IMR-90 (cell line): Measurements from ENCODE around the gene SYT2. TPM values are rescaled to one million over a fixed set of nuclear protein-coding genes. Genes with fewer than 3 reads are reported as not detected.
A peak's percentile ranks its signal among the peaks of the same experiment; 100 is the strongest.

Experiments
- ATAC-seq: fragments of 200-7000 bp; cut with Tn5 transposase; 2 replicates; pipeline ENCODE4 v1.9.1; 2020; ENCODE audit warnings: low read depth, mild to moderate bottlenecking, moderate library complexity
- BruUV-seq: library from RNA; stranded (reverse); fragments of 400-500 nt; replicated peaks from 2 replicates; lab custom pipeline; 2021; lab: Mats Ljungman, UMichigan
- CTCF ChIA-PET: fragments of 300-600 bp; formaldehyde crosslinking; extraction: SDS; loops from one replicate; lab custom pipeline; 2021; ENCODE audit warnings: antibody characterized with exemption; lab: Yijun Ruan, JAX
- POLR2A ChIA-PET: fragments of 300-600 bp; sonication (Branson Sonifier 250); formaldehyde crosslinking; loops from one replicate; lab custom pipeline; 2022; ENCODE audit warnings: antibody characterized with exemption; ENCODE audit not compliant: unreplicated experiment; lab: Charles Lee
- DNase-seq: peaks from one replicate; pipeline ENCODE4 v3.0.0; 2013
- H2AFZ ChIP-seq: replicated peaks from 2 replicates; pipeline ENCODE3; 2013; ENCODE audit warnings: low read length, mild to moderate bottlenecking; ENCODE audit not compliant: poor library complexity
- H2AK5ac ChIP-seq: 2 replicates; pipeline ENCODE4 v1.6.1; 2013; ENCODE audit warnings: low read depth, low read length, inconsistent platforms
- H2AK9ac ChIP-seq: replicated peaks from 2 replicates; pipeline ENCODE3; 2013; ENCODE audit warnings: mild to moderate bottlenecking, low read depth, low read length, moderate library complexity; ENCODE audit not compliant: poor library complexity
- H2BK120ac ChIP-seq: 2 replicates; pipeline ENCODE4 v1.6.1; 2013; ENCODE audit warnings: low read depth, low read length, inconsistent platforms
- H2BK15ac ChIP-seq: 3 replicates; pipeline ENCODE4 v1.6.1; 2013; ENCODE audit warnings: low read depth, low read length, inconsistent platforms
- H2BK20ac ChIP-seq: 2 replicates; pipeline ENCODE4 v1.6.1; 2013; ENCODE audit warnings: low read depth, mild to moderate bottlenecking, inconsistent platforms, low read length, moderate library complexity
- H2BK5ac ChIP-seq: 2 replicates; pipeline ENCODE4 v1.6.1; 2013; ENCODE audit warnings: mild to moderate bottlenecking, low read depth, low read length, inconsistent platforms; ENCODE audit not compliant: poor library complexity, severe bottlenecking
- H3K14ac ChIP-seq: replicated peaks from 2 replicates; pipeline ENCODE4 v1.6.1; 2013; ENCODE audit warnings: low read depth, low read length, inconsistent platforms
- H3K18ac ChIP-seq: 2 replicates; pipeline ENCODE4 v1.6.1; 2013; ENCODE audit warnings: low read depth, low read length, control low read depth
- H3K23ac ChIP-seq: 2 replicates; pipeline ENCODE4 v1.6.1; 2013; ENCODE audit warnings: low read depth, low read length, inconsistent platforms
- H3K27ac ChIP-seq: 2 replicates; pipeline ENCODE4 v1.5.1; 2013; ENCODE audit warnings: mild to moderate bottlenecking, control low read depth, low read length; ENCODE audit not compliant: insufficient read depth
- H3K27me3 ChIP-seq: 2 replicates; pipeline ENCODE4 v1.6.1; 2013; ENCODE audit warnings: low read length; ENCODE audit not compliant: control insufficient read depth, insufficient read depth
- H3K36me3 ChIP-seq: 2 replicates; pipeline ENCODE4 v1.6.1; 2013; ENCODE audit warnings: low read length, mixed read lengths; ENCODE audit not compliant: control insufficient read depth, insufficient read depth
- H3K4ac ChIP-seq: 2 replicates; pipeline ENCODE4 v1.6.1; 2013; ENCODE audit warnings: low read depth, low read length, inconsistent platforms
- H3K4me1 ChIP-seq: 2 replicates; pipeline ENCODE4 v1.6.1; 2013; ENCODE audit warnings: low read length, mixed read lengths; ENCODE audit not compliant: control insufficient read depth, insufficient read depth
- H3K4me2 ChIP-seq: 2 replicates; pipeline ENCODE4 v1.6.1; 2013; ENCODE audit warnings: low read depth, mild to moderate bottlenecking, control low read depth, low read length, moderate library complexity
- H3K4me3 ChIP-seq: 2 replicates; pipeline ENCODE4 v1.5.1; 2013; ENCODE audit warnings: low read depth, mild to moderate bottlenecking, control low read depth, low read length, moderate library complexity; ENCODE audit not compliant: insufficient read depth
- H3K56ac ChIP-seq: 2 replicates; pipeline ENCODE4 v1.6.1; 2013; ENCODE audit warnings: low read length, inconsistent platforms; ENCODE audit not compliant: insufficient read depth; ENCODE audit errors: extremely low read depth
- H3K79me1 ChIP-seq, 2 experiments: 2 replicates each; pipeline ENCODE4 v1.6.1; 2013; ENCODE audit warnings: low read length in 2 of 2, inconsistent platforms in 1 of 2, low read depth in 1 of 2
- H3K9ac ChIP-seq: 2 replicates; pipeline ENCODE4 v1.6.1; 2013; ENCODE audit warnings: low read depth, low read length, control low read depth
- H3K9me1 ChIP-seq: 2 replicates; pipeline ENCODE4 v1.6.1; 2013; ENCODE audit warnings: low read length, inconsistent platforms; ENCODE audit not compliant: insufficient read depth
- H3K9me3 ChIP-seq: 2 replicates; pipeline ENCODE4 v1.6.1; 2013; ENCODE audit warnings: low read length; ENCODE audit not compliant: control insufficient read depth, insufficient read depth
- H4K20me1 ChIP-seq: 2 replicates; pipeline ENCODE4 v1.6.1; 2013; ENCODE audit warnings: low read length, inconsistent platforms; ENCODE audit not compliant: insufficient read depth
- H4K5ac ChIP-seq: 2 replicates; pipeline ENCODE4 v1.6.1; 2013; ENCODE audit warnings: mild to moderate bottlenecking, low read depth, low read length, control low read depth
- H4K8ac ChIP-seq, 2 experiments: 2 replicates each; pipeline ENCODE4 v1.6.1; 2013; ENCODE audit warnings: low read depth in 2 of 2, low read length in 2 of 2, control low read depth in 1 of 2, inconsistent platforms in 1 of 2
- H4K91ac ChIP-seq: 2 replicates; pipeline ENCODE4 v1.6.1; 2013; ENCODE audit warnings: low read depth, low read length, inconsistent platforms; ENCODE audit not compliant: insufficient read depth
- CEBPB ChIP-seq: IDR thresholded peaks from 2 replicates; pipeline ENCODE4 v1.6.1; 2012; ENCODE audit warnings: low read depth, low read length, improper control_type of control experiment
- FOS ChIP-seq: fragments of 150-350 bp; IDR thresholded peaks from 2 replicates; pipeline ENCODE4 v1.6.1; 2016; ENCODE audit warnings: low read depth, low read length
- MAZ ChIP-seq: IDR thresholded peaks from 2 replicates; pipeline ENCODE4 v1.6.1; 2012; ENCODE audit warnings: low read depth, mild to moderate bottlenecking, low read length, improper control_type of control experiment, moderate library complexity, borderline replicate concordance
- NFE2L2 ChIP-seq: fragments of 150-350 bp; IDR thresholded peaks from 2 replicates; pipeline ENCODE4 v1.6.1; 2016; ENCODE audit warnings: low read depth, mild to moderate bottlenecking, low read length
- RFX5 ChIP-seq: IDR thresholded peaks from 2 replicates; pipeline ENCODE4 v1.8.0; 2012; ENCODE audit warnings: low read depth, mild to moderate bottlenecking, low read length, moderate library complexity
- USF2 ChIP-seq: fragments of 150-350 bp; IDR thresholded peaks from 2 replicates; pipeline ENCODE4 v1.6.1; 2017; ENCODE audit warnings: mild to moderate bottlenecking, antibody characterized with exemption, low read length, low read depth
- WGBS, 2 experiments: methylation state at CpG; one replicate each; pipeline versions ENCODE4 v1.1.5 to v1.1.7; 2013; ENCODE audit warnings: missing lambda C conversion rate in 2 of 2; ENCODE audit not compliant: insufficient read length in 1 of 2; ENCODE audit errors: extremely low coverage in 2 of 2; 5-methylcytosine and 5-hydroxymethylcytosine counted together
- dilution Hi-C: fragments of 300-500 bp; cut with HindIII; formaldehyde crosslinking; loops from one replicate; pipeline ENCODE4 v1.14.3; 2018; ENCODE audit warnings: low sequenced_read_pairs; ENCODE audit not compliant: unreplicated experiment
- in situ Hi-C: fragments of 300-500 bp; cut with MboI; formaldehyde crosslinking; loops from 3 replicates; pipeline ENCODE4 v1.14.3; 2019; ENCODE audit warnings: low sequenced_read_pairs, inconsistent platforms, mixed read lengths
- intact Hi-C: fragments of 100-400 bp; cut with micrococcal nuclease; formaldehyde crosslinking; loops from 2 replicates; pipeline ENCODE4 v1.10.0; 2022
- polyA plus RNA-seq, 3 experiments: library from polyadenylated mRNA; depleted of rRNA; stranded (reverse); fragments of >200 nt; gene quantifications; 2 replicates each; pipeline ENCODE4 v1.2.3, GENCODE V29; 2012; ENCODE audit warnings: low replicate concordance in 1 of 3
- total RNA-seq: library from RNA; depleted of rRNA; stranded (reverse); fragments of >200 nt; gene quantifications from 2 replicates; pipeline ENCODE4 v1.2.3, GENCODE V29; 2012
- TF ChIP-seq, protein P1 (sequence below): fragments of 150-350 bp; IDR thresholded peaks from 2 replicates; pipeline ENCODE4 v1.6.1; 2016; ENCODE audit warnings: low read depth, mild to moderate bottlenecking, low read length, moderate library complexity, borderline replicate concordance

The SYT2 gene
- total and polyA plus RNA-seq, 2 of the 4 experiments (the other 2 are of a cell fraction): under 0.01 TPM

DNA sequence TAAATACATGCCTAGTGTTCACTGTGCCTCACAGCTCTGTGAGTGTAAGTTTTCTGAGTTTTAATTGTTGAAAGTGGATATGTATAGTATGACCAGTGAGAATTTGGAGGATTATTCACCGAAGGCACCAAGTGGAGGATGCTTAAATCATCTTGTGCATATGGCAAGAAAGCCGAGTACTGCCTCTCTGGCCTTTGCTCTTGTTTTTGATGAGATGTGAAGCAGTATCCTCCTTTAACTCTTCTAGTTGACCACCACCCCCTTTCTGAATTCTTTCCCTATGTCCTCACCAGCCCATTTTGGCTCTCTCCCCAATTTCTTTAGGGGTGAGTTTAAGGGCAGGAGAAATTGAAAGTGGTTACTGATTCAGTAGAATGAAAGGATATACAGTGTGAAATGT is 130.4 kb downstream of the SYT2 start:
- CTCF ChIA-PET: interaction anchor here (1.6 to 2.2 kb wide), 2 partner anchors 11 to 20 kb away, joined by 3 to 11 read pairs; no protein-coding TSS in a partner anchor
- Histone ChIP-seq H3K79me1 (peaks cover 0 to 4% of the 10 kb centered on the region in 2 experiments; a peak in 2 of 4 replicates), H3K18ac (peak overlapping the region; percentile 98), H2BK15ac (peak overlapping the region; percentile 94; the same call in 2 of the 3 replicates), H2BK20ac (peak overlapping the region; percentile 97), H3K36me3 (peaks cover 6% of the 10 kb centered on the region), H4K5ac (peak overlapping the region; percentile 85), H3K4me2 (peak overlapping the region; percentile 49), H2BK120ac (peak overlapping the region; percentile 95), H3K9me1 (peaks cover 28% of the 10 kb centered on the region), H2AK9ac (peak overlapping the region; percentile 18), H3K56ac (peak overlapping the region; percentile 60), H3K4me1 (peaks cover 40% of the 10 kb centered on the region), H4K8ac (peak overlapping the region; percentile 87 to 88), H4K20me1 (no peaks in the 10 kb centered on the region), H2BK5ac (peak overlapping the region; percentile 90), H2AFZ (no peak overlapping the region), H3K23ac (peak overlapping the region; percentile 65; the same call in 1 of the 2 replicates), H2AK5ac (peak overlapping the region; percentile 95), H3K27me3 (no peaks in the 10 kb centered on the region), H3K9me3 (no peaks in the 10 kb centered on the region), H3K4ac (peak overlapping the region; percentile 93), H3K4me3 (no peak overlapping the region), H3K9ac (peak overlapping the region; percentile 72), H4K91ac (peak overlapping the region; percentile 91), H3K14ac (peak overlapping the region; percentile 96), H3K27ac (peak overlapping the region; percentile 89; the same call in 1 of the 2 replicates)
- POLR2A ChIA-PET: interaction anchor here (0.6 kb wide), 1 partner anchor 96 kb away, joined by 4 read pairs; no protein-coding TSS in a partner anchor
- WGBS, 2 experiments: no CpG with 5 or more reads among the region's 2 CpGs
- in situ Hi-C loops (no loop called here), dilution Hi-C loops (no loop called here), intact Hi-C loops (loop anchor here (1.0 kb wide), 1 partner anchor 9 kb away; no protein-coding TSS in a partner anchor)
- peak; percentile 44 for ATAC-seq
- TF ChIP-seq USF2 (no peak), NFE2L2 (no peak), CEBPB (peak; percentile 16; the same call in 1 of the 2 replicates), MAZ (no peak), FOS (no peak), RFX5 (no peak)
- TF ChIP-seq, protein P1, sequence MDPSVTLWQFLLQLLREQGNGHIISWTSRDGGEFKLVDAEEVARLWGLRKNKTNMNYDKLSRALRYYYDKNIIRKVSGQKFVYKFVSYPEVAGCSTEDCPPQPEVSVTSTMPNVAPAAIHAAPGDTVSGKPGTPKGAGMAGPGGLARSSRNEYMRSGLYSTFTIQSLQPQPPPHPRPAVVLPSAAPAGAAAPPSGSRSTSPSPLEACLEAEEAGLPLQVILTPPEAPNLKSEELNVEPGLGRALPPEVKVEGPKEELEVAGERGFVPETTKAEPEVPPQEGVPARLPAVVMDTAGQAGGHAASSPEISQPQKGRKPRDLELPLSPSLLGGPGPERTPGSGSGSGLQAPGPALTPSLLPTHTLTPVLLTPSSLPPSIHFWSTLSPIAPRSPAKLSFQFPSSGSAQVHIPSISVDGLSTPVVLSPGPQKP: no peak
- BruUV-seq: no TSS peak
- DNase-seq: peak; percentile 96
